22Rv1 (cell line): ENCODE data around the gene RASAL1.

Experiments
- H3K27ac ChIP-seq: fragments of 450-650 bp; 2 replicates; pipeline ENCODE4 v1.5.1; 2017
- ZFX ChIP-seq: fragments of 450-650 bp; IDR thresholded peaks from 2 replicates; pipeline ENCODE4 v1.6.1; 2017; ENCODE audit warnings: antibody characterized with exemption, borderline replicate concordance
- TF ChIP-seq, protein P1 (sequence below): fragments of 450-650 bp; IDR thresholded peaks from 2 replicates; pipeline ENCODE4 v1.5.1; 2017; ENCODE audit warnings: mild to moderate bottlenecking

The RASAL1 gene

DNA sequence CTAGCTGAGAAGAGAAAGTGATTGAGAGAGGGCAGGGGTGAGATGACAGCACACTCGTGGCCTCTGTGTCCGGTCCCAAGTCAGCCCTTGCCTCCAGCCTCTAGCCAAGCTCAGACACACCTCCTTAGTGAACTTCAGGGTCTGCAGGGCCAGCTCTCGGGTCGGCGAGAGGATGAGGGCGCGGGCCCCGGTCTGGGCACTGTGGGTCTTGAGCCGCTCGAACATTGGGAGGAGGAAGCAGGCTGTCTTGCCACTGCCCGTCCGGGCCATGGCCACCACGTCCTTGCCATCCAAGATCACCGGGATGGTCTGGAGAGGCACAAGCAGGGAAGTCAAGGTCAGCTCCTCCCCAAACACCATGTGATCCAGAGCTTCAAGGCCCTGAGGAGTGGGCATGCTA, 43.5 kb upstream of the RASAL1 start:
- H3K27ac ChIP-seq, result no peak overlapping the region
- TF ChIP-seq ZFX, result no peak
- TF ChIP-seq, protein P1, sequence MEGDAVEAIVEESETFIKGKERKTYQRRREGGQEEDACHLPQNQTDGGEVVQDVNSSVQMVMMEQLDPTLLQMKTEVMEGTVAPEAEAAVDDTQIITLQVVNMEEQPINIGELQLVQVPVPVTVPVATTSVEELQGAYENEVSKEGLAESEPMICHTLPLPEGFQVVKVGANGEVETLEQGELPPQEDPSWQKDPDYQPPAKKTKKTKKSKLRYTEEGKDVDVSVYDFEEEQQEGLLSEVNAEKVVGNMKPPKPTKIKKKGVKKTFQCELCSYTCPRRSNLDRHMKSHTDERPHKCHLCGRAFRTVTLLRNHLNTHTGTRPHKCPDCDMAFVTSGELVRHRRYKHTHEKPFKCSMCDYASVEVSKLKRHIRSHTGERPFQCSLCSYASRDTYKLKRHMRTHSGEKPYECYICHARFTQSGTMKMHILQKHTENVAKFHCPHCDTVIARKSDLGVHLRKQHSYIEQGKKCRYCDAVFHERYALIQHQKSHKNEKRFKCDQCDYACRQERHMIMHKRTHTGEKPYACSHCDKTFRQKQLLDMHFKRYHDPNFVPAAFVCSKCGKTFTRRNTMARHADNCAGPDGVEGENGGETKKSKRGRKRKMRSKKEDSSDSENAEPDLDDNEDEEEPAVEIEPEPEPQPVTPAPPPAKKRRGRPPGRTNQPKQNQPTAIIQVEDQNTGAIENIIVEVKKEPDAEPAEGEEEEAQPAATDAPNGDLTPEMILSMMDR, result no peak

DNA sequence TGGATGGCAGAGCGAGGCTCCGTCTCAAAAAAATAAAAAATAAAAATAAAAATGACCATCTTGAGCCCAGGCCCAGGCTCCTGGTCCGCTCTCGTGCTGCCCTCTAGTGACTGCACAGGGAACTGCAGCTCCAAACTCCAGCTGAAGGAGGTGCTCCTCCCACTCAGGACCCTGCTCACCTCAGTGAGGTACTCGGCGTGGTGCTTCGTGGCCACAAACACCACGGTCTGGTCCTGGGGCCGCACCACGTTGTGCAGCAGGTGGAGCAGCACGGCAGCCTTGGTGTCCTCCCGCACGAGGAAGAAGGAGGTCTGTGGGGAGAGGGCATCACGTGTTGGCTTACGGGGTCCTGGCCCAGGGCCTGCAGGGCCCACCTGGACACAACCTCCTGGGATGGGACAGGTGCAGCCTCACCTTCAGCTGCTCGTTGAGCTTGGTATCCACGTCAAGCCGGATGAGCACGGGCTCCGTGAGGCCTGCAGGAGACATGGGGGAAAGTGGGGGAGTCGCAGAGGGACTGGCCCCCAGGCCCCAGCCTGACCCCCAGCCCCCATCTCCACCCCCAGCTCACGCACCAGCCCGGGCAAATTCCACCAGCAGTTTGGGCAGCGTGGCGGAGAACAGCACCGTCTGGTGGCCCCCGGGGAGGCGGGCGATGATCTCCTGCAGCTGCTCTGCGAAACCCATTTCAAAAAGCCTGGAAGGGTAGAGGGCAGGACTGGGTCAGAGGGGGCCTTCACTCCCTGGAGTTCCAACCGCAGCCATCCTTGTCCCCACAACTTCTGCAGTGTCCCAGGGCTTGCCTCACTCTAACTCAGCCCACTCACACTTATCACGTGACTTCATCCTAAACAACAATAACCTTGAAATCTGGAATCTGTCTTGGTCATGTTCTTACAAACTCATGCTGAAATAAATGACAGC, 39.2 kb upstream of the RASAL1 start:
- TF ChIP-seq ZFX, result no peak
- TF ChIP-seq, protein P1, result peak; percentile 100
- peak overlapping the region; percentile 36; the same call in 1 of the 2 replicates for H3K27ac ChIP-seq

DNA sequence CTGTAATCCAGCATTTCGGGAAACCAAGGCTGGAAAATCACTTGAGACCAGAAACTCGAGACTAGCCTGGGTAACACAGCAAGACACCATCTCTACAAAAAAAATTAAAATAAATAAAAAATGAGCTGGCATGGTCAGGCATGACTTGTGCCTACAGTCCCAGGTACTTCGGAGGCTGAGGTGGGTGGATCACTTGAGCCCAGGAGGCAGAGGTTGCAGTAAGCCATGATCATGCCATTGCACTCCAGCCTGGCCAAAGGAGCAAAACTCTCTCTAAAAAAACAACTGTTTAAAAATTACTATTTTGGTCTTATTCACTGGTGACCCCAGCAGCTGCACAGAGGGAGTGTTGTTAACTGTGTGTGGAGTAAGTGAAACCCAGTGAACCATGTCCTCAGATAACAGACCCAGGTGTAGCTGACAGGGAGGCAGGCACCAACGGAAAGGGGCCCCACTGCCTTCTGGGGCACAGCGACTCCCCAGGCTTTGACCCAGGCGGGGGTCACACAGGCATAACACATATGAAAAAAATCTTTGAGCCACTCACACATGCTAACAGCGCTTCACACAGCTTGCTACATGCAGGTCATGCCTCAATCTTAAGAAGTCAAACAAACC, 37.6 kb upstream of the RASAL1 start:
- no peak overlapping the region for H3K27ac ChIP-seq
- TF ChIP-seq, protein P1, result no peak
- no peak for TF ChIP-seq ZFX

DNA sequence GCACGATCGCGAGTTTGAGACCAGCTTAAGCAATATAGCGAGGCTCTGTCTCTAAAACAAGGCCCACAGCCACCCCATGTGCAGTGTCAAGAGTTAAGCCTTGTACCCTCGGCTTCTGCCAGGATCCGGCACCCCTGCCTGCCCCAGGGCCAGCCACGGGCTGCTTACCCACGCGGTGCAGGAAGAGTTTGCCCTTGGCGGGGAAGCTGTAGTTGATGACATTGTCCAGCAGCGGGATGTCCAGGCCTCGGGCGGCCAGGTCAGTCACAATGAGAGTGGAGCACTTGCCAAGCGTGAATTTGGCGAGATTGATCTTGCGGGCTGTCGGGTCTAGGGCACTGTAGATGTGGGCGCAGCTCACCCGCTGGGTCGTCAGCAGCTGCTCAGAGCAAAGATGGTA, 36.6 kb upstream of the RASAL1 start:
- TF ChIP-seq, protein P1, result no peak
- TF ChIP-seq ZFX, result no peak
- H3K27ac ChIP-seq, result no peak overlapping the region

DNA sequence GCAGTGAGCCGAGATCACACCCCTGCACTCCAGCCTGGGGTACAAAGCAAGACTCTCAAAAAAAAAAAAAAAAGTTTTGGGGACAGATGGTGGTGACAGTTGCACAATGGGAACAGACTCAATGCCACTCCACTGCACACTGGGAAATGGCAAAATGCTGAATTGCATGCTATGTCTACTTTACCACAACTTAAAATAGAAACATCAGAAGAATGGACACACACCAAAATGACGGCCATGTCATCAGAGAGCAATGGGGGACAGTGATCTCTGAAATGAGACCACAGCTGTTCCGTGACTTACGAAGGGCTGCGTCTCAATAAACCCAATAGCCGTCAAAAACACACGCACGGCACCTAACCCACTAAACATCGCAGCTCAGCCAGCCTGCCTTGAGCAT, 36.0 kb upstream of the RASAL1 start:
- TF ChIP-seq, protein P1, result no peak
- no peak for TF ChIP-seq ZFX
- H3K27ac ChIP-seq, result no peak overlapping the region

DNA sequence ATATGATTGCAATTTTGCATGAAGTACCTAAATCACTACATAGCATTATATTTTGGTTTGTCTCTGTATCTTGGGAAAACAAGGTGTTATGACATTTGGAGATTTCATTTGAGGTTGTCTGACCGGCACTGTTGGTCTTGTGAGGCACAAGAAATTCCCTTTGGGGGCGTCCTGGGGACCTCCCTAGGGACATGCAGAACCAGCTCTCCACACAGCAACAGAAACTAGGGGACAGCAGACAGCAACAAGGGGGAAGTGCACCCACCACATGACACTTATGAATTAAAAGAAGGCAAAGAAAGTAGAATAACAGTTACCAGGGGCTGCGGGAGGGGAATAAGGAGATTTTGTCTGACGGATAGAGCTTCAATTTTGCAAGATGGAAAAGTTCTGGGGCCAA, 35.4 kb upstream of the RASAL1 start:
- TF ChIP-seq, protein P1, result no peak
- TF ChIP-seq ZFX, result no peak

DNA sequence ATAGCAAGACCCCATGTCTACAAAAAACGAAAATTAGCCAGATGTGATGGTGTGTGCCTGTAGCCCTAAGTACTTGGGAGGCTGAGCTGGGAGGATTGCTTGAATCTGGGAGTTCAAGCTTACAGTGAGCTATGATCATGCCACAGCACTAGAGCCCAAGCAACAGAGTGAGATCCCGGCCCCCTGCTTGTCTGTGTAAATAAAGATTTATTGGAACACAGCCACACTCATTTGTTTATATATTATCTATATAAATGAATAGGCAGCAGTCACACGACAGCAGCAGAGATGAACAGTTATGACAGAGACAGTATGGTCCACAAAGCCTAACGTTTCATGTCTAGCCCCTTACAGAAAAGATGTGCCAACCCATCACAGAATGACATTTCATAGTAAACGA, 34.9 kb upstream of the RASAL1 start:
- no peak overlapping the region for H3K27ac ChIP-seq

More for the DNA sequence above, 35.4 kb upstream of the RASAL1 start:
- no peak overlapping the region for H3K27ac ChIP-seq

More for the DNA sequence above, 34.9 kb upstream of the RASAL1 start:
- TF ChIP-seq ZFX, result no peak
- TF ChIP-seq, protein P1, result no peak
